Spleen (tissue), 11 donors: ENCODE results near the gene HNF4A. TPM values are rescaled to one million over a fixed set of nuclear protein-coding genes. Genes with fewer than 3 reads are reported as not detected.

ENCODE experiments used
- DNase-seq: peaks from one replicate; pipeline ENCODE4 v3.0.0-alpha.2; 2020
- H3K27ac ChIP-seq, 8 donors: fragments of 200-600 bp; sonication (generic) in 7 of 8; 1 replicate in 4 of 8; 2 replicates in 4 of 8; pipeline versions ENCODE4 v1.5.0 to v1.8.0; 2016 to 2021; ENCODE audit warnings: inconsistent platforms in 4 of 8, mild to moderate bottlenecking in 4 of 8, moderate library complexity in 1 of 8
- H3K27me3 ChIP-seq, 7 donors: fragments of 200-600 bp; sonication (generic) in 6 of 7; replicated peaks in 1 of 7; 1 replicate in 4 of 7; 2 replicates in 3 of 7; pipeline versions ENCODE4 v1.5.0 to v1.8.0; 2016 to 2021; ENCODE audit warnings: inconsistent platforms in 3 of 7, mild to moderate bottlenecking in 1 of 7
- H3K36me3 ChIP-seq, 6 donors: fragments of 200-600 bp; sonication (generic) in 5 of 6; 1 replicate in 4 of 6; 2 replicates in 2 of 6; pipeline versions ENCODE4 v1.5.0 to v1.8.0; 2016 to 2021; ENCODE audit warnings: inconsistent platforms in 2 of 6
- H3K4me1 ChIP-seq, 6 donors: fragments of 200-600 bp; sonication (generic) in 5 of 6; 1 replicate in 3 of 6; 2 replicates in 3 of 6; pipeline versions ENCODE4 v1.5.0 to v1.8.0; 2016 to 2021; ENCODE audit warnings: inconsistent platforms in 3 of 6
- H3K4me3 ChIP-seq, 8 donors: fragments of 200-600 bp; sonication (generic) in 7 of 8; 1 replicate in 4 of 8; 2 replicates in 4 of 8; pipeline versions ENCODE4 v1.5.0 to v1.8.0; 2016 to 2021; ENCODE audit warnings: inconsistent platforms in 4 of 8, mild to moderate bottlenecking in 4 of 8, moderate library complexity in 2 of 8
- H3K9me3 ChIP-seq, 8 donors: fragments of 200-600 bp; sonication (generic) in 7 of 8; 1 replicate in 4 of 8; 2 replicates in 4 of 8; pipeline versions ENCODE4 v1.5.0 to v1.8.0; 2016 to 2021; ENCODE audit warnings: inconsistent platforms in 4 of 8
- CTCF ChIP-seq, 11 experiments: fragments of 200-600 bp in 7 of 11; fragments of 450-650 bp in 4 of 11; sonication (generic) in 4 of 11; IDR thresholded peaks in 8 of 11; conservative IDR thresholded peaks in 3 of 11; 1 replicate in 7 of 11; 2 replicates in 4 of 11; pipeline versions ENCODE4 v1.4.0 to v1.8.0; 2016 to 2021; ENCODE audit warnings: antibody characterized with exemption in 11 of 11, inconsistent platforms in 4 of 11, mild to moderate bottlenecking in 1 of 11
- POLR2A ChIP-seq, 3 donors: fragments of 450-650 bp; IDR thresholded peaks; one replicate each; pipeline ENCODE4 v1.5.1; 2017; ENCODE audit warnings: antibody characterized with exemption in 3 of 3, mild to moderate bottlenecking in 1 of 3
- POLR2AphosphoS5 ChIP-seq, 3 donors: sonication (generic); formaldehyde crosslinking; IDR thresholded peaks; one replicate each; pipeline ENCODE4 v1.5.1; 2017; ENCODE audit warnings: antibody characterized with exemption in 3 of 3
- whole genome bisulfite sequencing, 5 donors: extraction: QIAGEN DNeasy Blood & Tissue Kit in 3 of 5; methylation state at CpG; one replicate each; pipeline versions ENCODE4 v1.1.5 to v1.1.7; 2013 to 2018; 5-methylcytosine and 5-hydroxymethylcytosine counted together
- intact Hi-C: fragments of 100-400 bp; cut with DNase I; formaldehyde crosslinking; loops from one replicate; pipeline ENCODE4 v1.15.0; 2023; ENCODE audit warnings: low total_unique reads
- polyA plus RNA-seq, 3 donors: library from polyadenylated mRNA; stranded (reverse); fragments of 200-250 nt; gene quantifications; one replicate each; pipeline ENCODE4 v1.2.1, GENCODE V29; 2013
- total RNA-seq, 7 donors: library from RNA; depleted of rRNA in 3 of 7; stranded (reverse); fragments of >200 nt in 3 of 7; fragmentation: NEBNext Ultra II Directional in 4 of 7; extraction: Animal tissue kit (Norgen Biotek cat#: 25700) in 4 of 7; gene quantifications; one replicate each; pipeline versions ENCODE4 v1.1.0 to v1.2.1, GENCODE V29; 2016 to 2021
- donor health status: healthy with polysubstance abuse.
- donor health status: DM: no; HTN: no; CAD: no; lungs with moderate emphysema.
- donor health status: DM: no; HTN: no; CAD: no.
- donor health status: Bipolar disorder and iron deficiency.
- donor health status: healthy.
- donor health status: DM: no; HTN: no; CAD: no.
- donor health status: DM: yes; HTN: yes; CAD: no.

HNF4A gene
- total and polyA plus RNA-seq, 10 donors = 0.03 TPM; not detected in 9

GRCh38 chr20:44449864-44450263 lies 94.4 kb downstream of the HNF4A start:
- H3K9me3 ChIP-seq = no peaks in the 10 kb centered on the region
- H3K4me1 ChIP-seq = peaks cover 0 to 3% (median under 1%) of the 10 kb centered on the region in 6 donors
- H3K4me3 ChIP-seq = no peak overlapping the region
- no peak for DNase-seq
- H3K36me3 ChIP-seq = no peaks in the 10 kb centered on the region
- WGBS, 5 donors = 81 to 88% (median 82%) methylated on average over 7 of the region's 7 CpGs
- no peak overlapping the region for H3K27ac ChIP-seq
- H3K27me3 ChIP-seq = peaks cover 0 to 11% (median 0%) of the 10 kb centered on the region in 7 donors
- TF ChIP-seq POLR2A (IDR thresholded peaks at IDR 0.05) (no peak), CTCF (IDR thresholded peaks at IDR 0.05 in 8 of 11, conservative IDR thresholded peaks at IDR 0.05 in 3 of 11) (no peak), POLR2AphosphoS5 (IDR thresholded peaks at IDR 0.05) (no peak)
- intact Hi-C loops = no loop called here

- no peaks in the 10 kb centered on the region for H3K36me3 ChIP-seq
- TF ChIP-seq POLR2AphosphoS5 (IDR thresholded peaks at IDR 0.05) (no peak), POLR2A (IDR thresholded peaks at IDR 0.05) (no peak), CTCF (IDR thresholded peaks at IDR 0.05 in 8 of 11, conservative IDR thresholded peaks at IDR 0.05 in 3 of 11) (no peak)
- peaks cover 0 to 8% (median 3%) of the 10 kb centered on the region in 6 donors for H3K4me1 ChIP-seq
- no peak overlapping the region for H3K4me3 ChIP-seq
- no peak for DNase-seq
- H3K9me3 ChIP-seq = no peaks in the 10 kb centered on the region
- intact Hi-C loops = no loop called here
- peaks cover 0 to 11% (median 0%) of the 10 kb centered on the region in 7 donors for H3K27me3 ChIP-seq
- H3K27ac ChIP-seq = no peak overlapping the region
- WGBS, 5 donors = 57 to 74% (median 60%) methylated on average over 3 of the region's 3 CpGs
Observed at GRCh38 chr20:44450281-44450889, 94.9 kb downstream of the HNF4A start.

- WGBS, 5 donors = 74 to 85% (median 78%) methylated on average over 7 of the region's 7 CpGs
- DNase-seq = no peak
- Histone ChIP-seq H3K4me1 (peaks cover 0 to 12% (median 4%) of the 10 kb centered on the region in 6 donors), H3K4me3 (no peak overlapping the region), H3K9me3 (no peaks in the 10 kb centered on the region), H3K27ac (no peak overlapping the region), H3K27me3 (peaks cover 0 to 11% (median 0%) of the 10 kb centered on the region in 7 donors), H3K36me3 (no peaks in the 10 kb centered on the region)
- TF ChIP-seq POLR2A (IDR thresholded peaks at IDR 0.05) (no peak), POLR2AphosphoS5 (IDR thresholded peaks at IDR 0.05) (no peak), CTCF (IDR thresholded peaks at IDR 0.05 in 8 of 11, conservative IDR thresholded peaks at IDR 0.05 in 3 of 11) (no peak)
- intact Hi-C loops = no loop called here
Observed at GRCh38 chr20:44450903-44451450, 95.5 kb downstream of the HNF4A start.

- no peak overlapping the region for H3K4me3 ChIP-seq
- H3K27ac ChIP-seq = no peak overlapping the region
- peaks cover 0 to 11% (median 0%) of the 10 kb centered on the region in 7 donors for H3K27me3 ChIP-seq
- WGBS, 5 donors = 89 to 91% (median 90%) methylated on average over 7 of the region's 7 CpGs
- no peaks in the 10 kb centered on the region for H3K9me3 ChIP-seq
- no peak for DNase-seq
- H3K4me1 ChIP-seq = peaks cover 0 to 12% (median 4%) of the 10 kb centered on the region in 6 donors
- no peaks in the 10 kb centered on the region for H3K36me3 ChIP-seq
- intact Hi-C loops = no loop called here
- TF ChIP-seq CTCF (IDR thresholded peaks at IDR 0.05 in 8 of 11, conservative IDR thresholded peaks at IDR 0.05 in 3 of 11) (no peak), POLR2AphosphoS5 (IDR thresholded peaks at IDR 0.05) (no peak), POLR2A (IDR thresholded peaks at IDR 0.05) (no peak)
Observed at GRCh38 chr20:44454306-44454963, 98.9 kb downstream of the HNF4A start.
